Measurements from ENCODE around the gene SEC62.
A peak's percentile ranks its signal among the peaks of the same experiment; 100 is the strongest.

SEC62 gene

DNA sequence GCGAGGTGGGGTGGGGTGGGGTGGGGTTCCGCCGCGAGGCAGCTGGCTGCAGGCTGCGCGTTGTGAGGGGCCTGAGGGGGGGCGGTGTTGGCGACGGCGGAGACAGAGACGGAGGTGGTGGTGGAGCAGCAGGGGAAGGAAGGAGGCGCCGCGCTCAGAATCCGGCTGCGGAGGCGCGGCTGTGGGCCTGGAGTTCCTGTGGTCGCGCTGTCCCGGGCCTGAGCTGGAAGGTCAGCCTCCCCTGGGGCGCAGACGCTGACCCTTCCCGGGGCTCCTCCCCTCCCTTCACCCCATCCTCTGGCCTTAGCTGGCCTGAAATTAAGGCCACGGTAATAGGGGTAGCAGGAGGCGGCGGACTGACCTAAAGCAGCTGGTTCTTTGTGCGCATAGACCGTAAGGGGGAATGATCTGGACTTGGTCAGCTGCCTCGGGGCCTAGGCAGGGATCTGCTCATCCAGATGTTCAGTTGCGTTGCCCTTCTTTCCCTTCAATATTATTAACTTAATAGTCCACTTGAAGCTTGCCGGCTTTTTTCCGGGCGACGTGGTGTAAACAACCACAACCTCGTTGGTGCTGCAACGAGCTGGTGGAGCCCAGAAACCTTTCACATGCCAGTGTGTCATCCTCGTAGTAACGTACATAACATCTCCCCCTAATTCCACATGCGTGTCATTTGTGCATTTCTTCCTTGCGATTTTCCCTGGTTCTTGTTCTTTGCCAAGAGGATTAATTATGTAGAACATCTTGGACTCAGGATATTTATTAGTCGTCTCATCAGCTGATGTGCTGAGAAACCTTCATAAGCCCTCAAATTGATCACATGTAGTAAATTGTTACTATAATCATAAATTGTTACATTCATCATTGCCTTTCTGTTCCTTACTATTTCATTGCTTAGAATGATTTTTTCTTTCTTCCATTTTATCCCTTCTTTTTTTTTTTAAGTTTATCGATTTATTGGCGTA, 626 bp downstream of the SEC62 start:
- DNase-seq (ENCODE audit: low spot score): peak; percentile 35

DNA sequence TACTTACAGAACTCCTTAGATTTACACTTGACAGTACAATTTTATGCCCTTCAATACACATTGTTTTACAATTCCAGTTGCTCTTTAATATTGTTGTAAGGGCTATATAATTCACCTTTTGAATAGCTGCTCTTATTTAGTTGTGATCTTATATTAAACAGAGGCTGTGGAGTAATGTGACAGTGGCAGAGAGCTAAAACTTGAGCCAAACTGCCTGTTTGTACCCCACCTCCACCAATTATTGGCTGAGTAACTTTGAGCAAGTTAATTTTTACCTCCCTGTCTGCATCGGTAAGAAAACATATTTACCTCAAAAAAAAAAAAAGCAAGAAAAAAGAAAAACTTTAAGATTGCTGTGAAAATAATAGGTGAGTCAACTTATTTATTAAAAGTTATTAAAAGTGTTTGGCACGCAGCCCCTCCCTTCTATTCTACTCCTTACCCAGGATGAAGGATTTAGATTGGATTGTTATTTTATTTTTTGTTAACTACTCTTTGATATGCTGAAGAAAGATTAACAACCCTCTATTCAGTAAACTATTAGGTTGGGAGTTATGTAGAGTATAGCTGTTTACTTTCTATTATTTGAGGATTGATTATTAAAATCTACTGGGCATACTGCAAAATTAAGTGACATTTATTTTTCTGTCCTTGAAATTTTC, 1.7 kb downstream of the SEC62 start:
- DNase-seq (ENCODE audit: low spot score): no peak

DNA sequence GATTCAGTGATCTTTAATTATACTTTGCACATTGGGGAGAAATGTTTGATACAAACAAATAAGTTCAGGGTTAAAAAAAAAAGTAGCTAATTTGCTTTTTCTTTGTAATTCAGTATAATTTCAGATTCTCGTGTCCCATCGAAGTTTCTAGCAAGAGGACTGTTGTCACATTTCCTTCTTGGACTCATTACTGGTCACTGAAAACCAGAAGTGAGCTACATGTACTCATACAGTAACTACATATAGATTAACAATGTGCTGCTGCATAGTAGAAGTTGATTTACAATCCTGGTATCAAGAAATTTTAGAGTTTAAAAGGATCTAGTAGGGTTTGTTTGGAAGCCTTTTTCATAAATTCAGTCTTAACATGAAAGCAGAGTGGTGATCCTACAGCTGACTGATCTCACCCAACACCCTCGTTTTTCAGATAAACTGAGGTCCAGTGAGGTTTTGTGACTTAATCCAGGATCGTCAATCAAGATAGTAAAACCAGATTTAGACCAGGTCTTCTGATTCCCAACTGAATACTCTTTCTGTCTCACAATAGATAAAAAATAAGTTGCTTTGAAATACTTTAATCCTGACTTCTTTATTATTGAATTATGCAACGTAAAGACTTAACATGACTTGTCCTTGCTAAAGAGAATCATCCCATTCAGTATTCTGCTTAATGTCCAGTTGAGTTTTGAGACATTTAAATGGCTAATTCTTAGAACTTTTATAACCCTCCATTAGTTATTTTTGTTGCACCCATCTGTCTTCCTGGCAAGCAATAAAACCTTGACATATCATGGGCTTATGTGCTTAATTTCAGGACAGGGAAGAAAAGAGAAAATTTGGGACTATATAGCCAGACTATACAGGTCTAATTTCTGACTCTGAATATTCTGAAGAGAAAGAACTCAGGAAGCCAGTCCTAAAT, 2.8 kb downstream of the SEC62 start:
- DNase-seq (ENCODE audit: low spot score): no peak

DNA sequence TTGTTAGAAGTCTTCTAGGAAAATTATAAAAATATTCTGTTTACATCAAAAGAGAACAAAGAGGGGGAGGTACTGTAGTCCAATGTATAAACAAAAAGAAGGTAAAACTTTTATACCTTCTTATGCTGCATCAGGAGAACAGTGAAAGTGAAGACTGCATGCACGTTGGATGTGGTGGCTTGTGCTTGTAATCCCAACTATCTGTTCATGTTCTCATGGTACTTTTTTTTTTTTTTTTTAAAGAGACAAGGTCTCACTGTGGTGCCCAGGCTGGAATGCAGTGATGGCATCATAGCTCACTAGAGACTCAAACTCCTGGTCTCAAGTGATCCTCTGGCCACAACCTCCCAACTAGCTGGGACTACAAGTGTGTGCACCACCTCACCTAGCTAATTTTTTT, 4.2 kb downstream of the SEC62 start:
- DNase-seq (ENCODE audit: low spot score): no peak

- no peak for DNase-seq (ENCODE audit: low spot score)
Observed at GRCh38 chr3:169971522-169971921, 4.9 kb downstream of the SEC62 start.

GRCh38 chr3:169980055-169980454, 13.4 kb downstream of the SEC62 start:
- DNase-seq (ENCODE audit: low spot score): no peak

- no peak for DNase-seq (ENCODE audit: low spot score)
Observed at GRCh38 chr3:169984292-169984691, 17.7 kb downstream of the SEC62 start.

DNA sequence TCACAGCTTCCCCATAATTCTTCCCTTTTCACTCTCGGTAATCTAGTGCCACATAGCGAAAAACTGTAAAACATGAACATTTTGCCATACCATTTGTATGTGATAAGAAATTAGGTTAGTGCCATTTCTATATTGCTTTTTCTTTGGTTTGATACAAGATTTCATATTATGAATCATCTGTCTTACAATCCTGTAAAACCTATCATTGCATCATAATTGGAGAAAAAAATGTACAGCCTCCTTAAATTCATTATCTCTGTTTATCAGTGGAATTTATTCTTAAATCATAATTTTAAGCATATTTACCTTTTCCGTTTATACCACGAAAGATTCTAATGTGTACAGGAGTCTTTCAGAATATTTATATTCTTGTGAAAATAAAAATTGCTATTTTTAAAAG, 23.8 kb downstream of the SEC62 start:
- DNase-seq (ENCODE audit: low spot score): no peak

GRCh38 chr3:169992156-169992555, 25.5 kb downstream of the SEC62 start:
- DNase-seq (ENCODE audit: low spot score): no peak

DNA sequence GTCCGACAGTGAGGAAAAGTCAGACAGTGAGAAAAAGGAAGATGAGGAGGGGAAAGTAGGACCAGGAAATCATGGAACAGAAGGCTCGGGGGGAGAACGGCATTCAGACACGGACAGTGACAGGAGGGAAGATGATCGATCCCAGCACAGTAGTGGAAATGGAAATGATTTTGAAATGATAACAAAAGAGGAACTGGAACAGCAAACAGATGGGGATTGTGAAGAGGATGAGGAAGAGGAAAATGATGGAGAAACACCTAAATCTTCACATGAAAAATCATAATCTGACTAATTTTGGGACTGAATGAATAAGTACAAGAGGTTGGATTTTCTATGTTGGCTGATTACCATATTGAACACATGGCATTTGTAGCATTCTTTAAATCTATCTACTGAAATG, 26.2 kb downstream of the SEC62 start:
- no peak for DNase-seq (ENCODE audit: low spot score)

- no peak for DNase-seq (ENCODE audit: low spot score)
Observed at GRCh38 chr3:169993761-169994160, 27.2 kb downstream of the SEC62 start.

DNA sequence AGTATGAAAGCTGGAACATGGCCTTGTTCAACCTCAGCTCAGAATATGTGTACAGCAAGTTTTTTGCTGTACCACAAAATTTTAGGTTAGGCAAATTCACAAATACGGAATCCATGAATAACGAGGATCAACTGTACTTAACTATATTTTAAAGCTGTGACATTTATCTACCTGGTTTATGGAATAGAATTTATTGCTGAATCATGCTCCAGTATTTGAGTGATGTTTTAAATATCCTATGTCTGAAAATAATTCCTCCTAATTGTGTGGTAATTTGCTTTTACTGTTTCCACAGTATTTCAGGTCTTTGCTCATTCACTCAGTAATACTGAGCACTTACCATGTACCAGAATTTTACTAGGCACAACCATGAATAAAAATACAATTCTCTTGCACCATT, 29.5 kb downstream of the SEC62 start:
- DNase-seq (ENCODE audit: low spot score): no peak

GRCh38 chr3:169998668-169999131, 32.1 kb downstream of the SEC62 start:
- no peak for DNase-seq (ENCODE audit: low spot score)

- DNase-seq (ENCODE audit: low spot score): no peak
Observed at GRCh38 chr3:169999433-169999832, 32.8 kb downstream of the SEC62 start.

DNA sequence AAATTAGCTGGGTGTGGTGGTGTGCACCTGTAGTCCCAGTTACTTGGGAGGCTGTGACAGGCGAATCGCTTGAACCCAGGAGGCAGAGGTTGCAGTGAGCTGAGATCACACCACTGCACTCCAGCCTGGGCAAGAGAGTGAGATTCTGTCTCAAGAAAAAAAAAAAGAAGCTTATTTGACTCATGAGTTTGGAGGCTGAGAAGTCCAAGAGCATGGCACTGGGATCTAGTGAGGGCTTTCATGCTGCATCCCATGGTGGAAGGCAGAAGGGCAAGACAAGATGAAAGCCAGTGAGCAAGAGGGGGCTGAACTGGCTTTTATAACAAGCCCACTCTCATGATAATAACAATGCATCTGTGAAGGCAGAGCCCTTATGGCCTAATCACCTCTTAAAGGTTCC, 33.4 kb downstream of the SEC62 start:
- no peak for DNase-seq (ENCODE audit: low spot score)

DNA sequence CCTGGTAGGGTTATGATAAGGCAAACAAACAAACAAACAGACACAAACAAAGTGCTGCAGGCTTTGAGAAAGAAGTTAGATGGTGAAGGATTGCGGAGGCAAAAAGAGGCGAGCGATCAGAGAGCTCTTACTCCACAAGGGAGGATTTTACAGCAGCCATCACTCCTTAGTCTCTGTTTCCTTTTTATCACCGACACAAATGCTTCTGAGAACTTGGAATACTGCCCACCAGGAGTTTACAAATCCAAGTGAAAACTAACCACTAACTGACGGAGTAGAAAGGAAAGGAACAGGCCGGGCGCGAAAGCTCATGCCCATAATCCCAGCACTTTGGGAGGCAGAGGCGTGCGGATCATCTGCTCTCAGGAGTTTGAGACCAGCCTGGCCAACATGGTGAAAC, 35.6 kb downstream of the SEC62 start:
- no peak for DNase-seq (ENCODE audit: low spot score)

DNA sequence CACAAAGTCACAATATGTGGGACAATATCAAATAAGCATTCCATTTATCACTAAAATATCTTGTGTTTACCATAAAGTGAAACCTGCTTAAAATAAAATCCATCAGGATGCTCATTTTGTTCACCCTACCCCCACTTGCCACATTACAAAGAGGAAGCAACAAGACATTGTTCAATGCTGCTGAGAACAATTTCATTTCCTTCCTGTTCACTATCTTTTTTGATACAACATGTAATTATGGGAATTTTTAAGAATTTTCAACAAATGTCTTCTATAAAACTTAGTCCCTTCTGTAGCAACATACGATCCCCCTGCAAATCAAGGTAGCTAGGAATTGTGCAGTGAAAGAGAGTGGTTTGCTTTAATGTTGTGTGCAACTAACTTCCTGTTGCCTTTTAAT, 36.3 kb downstream of the SEC62 start:
- DNase-seq (ENCODE audit: low spot score): no peak

GRCh38 chr3:170003881-170004356, 37.3 kb downstream of the SEC62 start:
- no peak for DNase-seq (ENCODE audit: low spot score)

DNA sequence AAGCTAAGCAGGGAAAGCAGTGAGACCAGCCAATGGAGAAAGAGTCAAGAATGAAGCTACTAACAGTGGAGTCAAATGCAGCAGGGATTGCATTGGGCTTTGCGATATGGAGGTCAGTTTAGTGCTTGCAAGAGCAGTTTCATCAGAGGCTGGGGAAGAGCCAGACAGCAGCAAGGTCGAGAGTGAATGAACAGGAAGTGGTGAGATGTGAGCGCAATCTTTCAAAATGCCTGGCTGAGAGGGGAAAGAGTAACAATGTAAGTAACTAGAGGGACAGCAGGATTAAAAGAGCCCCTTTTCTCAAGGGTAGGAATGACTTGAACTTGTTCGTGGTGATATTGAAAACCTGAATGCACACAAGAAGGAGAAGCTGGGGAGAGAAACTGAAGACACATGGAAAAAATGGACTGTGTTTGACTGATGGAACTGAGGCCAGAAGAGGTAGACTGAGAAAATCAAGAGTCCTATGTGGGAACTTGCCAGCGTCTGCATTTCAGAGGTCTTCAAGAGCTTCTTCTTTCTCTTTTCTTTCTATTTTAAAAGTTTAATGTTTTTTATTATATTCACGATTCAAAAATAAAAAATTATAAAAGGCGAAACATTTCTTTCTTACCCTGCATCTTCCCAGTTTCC, 40.5 kb downstream of the SEC62 start:
- no peak for DNase-seq (ENCODE audit: low spot score)

DNA sequence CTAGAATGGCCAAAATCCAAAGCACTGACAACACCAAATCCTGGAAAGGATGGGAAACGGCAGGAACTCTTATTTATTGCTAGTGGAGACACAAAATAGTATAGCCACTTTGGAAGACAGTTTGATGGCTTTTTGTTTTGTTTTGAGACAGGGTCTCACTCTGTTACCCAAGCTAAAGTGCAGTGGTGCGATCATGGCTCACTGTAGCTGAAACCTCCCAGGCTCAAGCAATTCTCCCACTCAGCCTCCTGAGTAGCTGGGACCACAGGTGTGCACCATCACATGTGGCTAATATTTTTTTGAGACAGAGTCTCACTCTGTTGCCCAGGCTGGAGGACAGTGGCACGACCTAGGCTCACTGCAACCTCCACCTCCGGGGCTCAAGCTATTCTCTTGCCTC, 43.9 kb downstream of the SEC62 start:
- DNase-seq (ENCODE audit: low spot score): no peak

DNA sequence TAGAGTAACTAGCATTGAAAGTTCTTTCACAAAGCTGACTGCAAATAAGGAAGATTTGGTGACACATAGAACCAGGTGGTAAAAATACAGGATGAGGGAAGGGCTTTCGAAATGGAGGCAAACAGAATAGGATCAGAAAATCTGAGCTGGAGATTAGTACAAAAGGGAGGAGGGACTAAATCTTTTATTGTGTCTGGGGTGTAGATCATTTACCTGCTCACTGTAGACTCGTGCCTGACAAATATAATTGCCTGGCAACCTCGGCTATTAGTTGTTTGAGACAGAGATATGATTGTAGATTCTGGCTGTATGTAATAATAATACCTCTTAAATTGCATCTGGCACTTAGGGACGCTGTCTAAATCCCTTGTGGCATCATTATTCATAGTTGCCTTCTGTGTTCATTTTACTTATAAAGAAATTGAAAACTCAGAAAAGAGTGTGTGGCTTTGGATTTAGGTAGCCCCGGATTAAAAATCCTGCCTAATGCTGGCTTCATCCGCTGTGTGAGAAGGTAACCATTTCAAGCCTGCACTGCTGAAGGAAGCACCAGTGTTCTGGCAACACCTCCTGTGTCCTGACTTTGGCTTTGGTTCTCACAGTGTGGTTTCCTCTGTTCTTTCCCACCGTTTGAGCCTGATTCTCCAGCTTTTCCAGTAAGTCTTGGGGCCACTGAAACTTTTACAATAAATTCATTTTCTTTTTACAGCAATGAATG, 46.2 kb downstream of the SEC62 start:
- no peak for DNase-seq (ENCODE audit: low spot score)

Measured in HuH-7 (cell line).